Measurements from ENCODE around the gene THOC1.

Gene THOC1

GRCh38 chr18:213966-214365, 53.9 kb downstream of the THOC1 start:
- Histone ChIP-seq H3K4me3 (no peak overlapping the region), H3K4me1 (peaks cover 0 to 7% (median 0%) of the 10 kb centered on the region in 10 experiments; a peak in 3 of 20 replicates), H3K27ac (no peak overlapping the region), H4K20me1 (peaks cover 0 to 8% (median 3%) of the 10 kb centered on the region in 11 experiments; a peak in 5 of 22 replicates), H3K36me3 (peaks cover 94 to 100% (median 99%) of the 10 kb centered on the region in 11 experiments), H3K9me3 (replicated peaks in 1 of 11) (peaks cover 0 to 13% (median 6%) of the 10 kb centered on the region in 11 experiments; a peak in 11 of 22 replicates), H3K4me2 (no peak overlapping the region), H3K27me3 (no peaks in the 10 kb centered on the region), H3K9ac (no peak overlapping the region)
- no peak for TF ChIP-seq Cebpa-rat (IDR thresholded peaks at IDR 0.05)

DNA sequence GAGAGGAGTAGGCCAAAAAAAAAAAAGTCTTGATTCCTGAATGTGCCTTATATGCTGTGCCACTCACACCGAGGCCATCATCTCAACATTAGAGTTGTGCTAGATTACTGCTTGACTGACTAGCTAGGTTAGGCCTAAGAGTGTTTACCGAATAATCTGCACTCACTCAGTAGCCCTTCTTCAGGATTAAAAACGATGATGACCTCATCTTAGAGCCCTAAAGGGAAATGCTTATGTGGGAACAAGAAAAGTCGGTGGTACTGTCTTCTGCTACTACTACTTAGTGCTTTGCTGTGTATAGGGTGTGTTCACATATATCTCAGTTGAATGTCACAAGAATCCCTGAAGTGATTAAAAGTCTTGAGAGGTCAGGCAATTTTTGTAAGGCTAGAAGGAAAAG, 54.3 kb downstream of the THOC1 start:
- Histone ChIP-seq H3K9me3 (replicated peaks in 1 of 11) (peaks cover 0 to 9% (median 4%) of the 10 kb centered on the region in 11 experiments; a peak in 10 of 22 replicates), H3K4me2 (no peak overlapping the region), H3K27ac (no peak overlapping the region), H3K4me1 (peaks cover 0 to 7% (median 0%) of the 10 kb centered on the region in 10 experiments; a peak in 3 of 20 replicates), H3K4me3 (no peak overlapping the region), H3K36me3 (peaks cover 95 to 100% (median 99%) of the 10 kb centered on the region in 11 experiments), H3K27me3 (no peaks in the 10 kb centered on the region), H4K20me1 (peaks cover 0 to 12% (median 3%) of the 10 kb centered on the region in 11 experiments; a peak in 5 of 22 replicates), H3K9ac (no peak overlapping the region)
- no peak for TF ChIP-seq Cebpa-rat (IDR thresholded peaks at IDR 0.05)

DNA sequence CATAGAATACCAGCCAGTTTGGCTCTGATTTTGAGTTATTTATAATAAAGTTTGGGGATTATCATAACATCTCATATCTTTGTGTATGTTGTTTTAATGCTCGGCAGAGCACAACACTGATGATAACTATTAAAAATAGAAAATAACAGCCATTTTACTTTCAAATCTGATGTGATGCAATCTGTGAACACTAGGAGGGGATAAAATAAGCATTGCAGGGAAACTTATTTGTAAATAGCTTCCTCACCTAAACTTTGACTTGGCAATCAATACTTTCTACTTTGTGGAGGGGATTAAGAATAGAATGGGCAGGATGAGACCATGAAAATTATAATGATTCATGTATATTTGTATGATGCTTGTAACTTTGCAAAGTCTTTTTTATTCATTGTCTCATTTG, 55.1 kb downstream of the THOC1 start:
- Histone ChIP-seq H3K36me3 (peaks cover 92 to 99% (median 94%) of the 10 kb centered on the region in 11 experiments), H3K4me1 (peaks cover 0 to 7% (median 0%) of the 10 kb centered on the region in 10 experiments; a peak in 3 of 20 replicates), H3K9me3 (replicated peaks in 1 of 11) (peaks cover 0 to 2% (median 0%) of the 10 kb centered on the region in 11 experiments; a peak in 2 of 22 replicates), H3K4me2 (no peak overlapping the region), H3K9ac (no peak overlapping the region), H3K27ac (no peak overlapping the region), H4K20me1 (peaks cover 0 to 12% (median 3%) of the 10 kb centered on the region in 11 experiments; a peak in 5 of 22 replicates), H3K4me3 (no peak overlapping the region), H3K27me3 (no peaks in the 10 kb centered on the region)
- TF ChIP-seq Cebpa-rat (IDR thresholded peaks at IDR 0.05), result no peak

- Histone ChIP-seq H3K4me1 (peaks cover 0 to 7% (median 0%) of the 10 kb centered on the region in 10 experiments; a peak in 3 of 20 replicates), H3K27me3 (no peaks in the 10 kb centered on the region), H3K9me3 (replicated peaks in 1 of 11) (no peaks in the 10 kb centered on the region), H3K4me2 (no peak overlapping the region), H3K36me3 (peaks cover 89 to 99% (median 94%) of the 10 kb centered on the region in 11 experiments), H3K9ac (no peak overlapping the region), H3K4me3 (no peak overlapping the region), H4K20me1 (peaks cover 0 to 12% (median 3%) of the 10 kb centered on the region in 11 experiments; a peak in 5 of 22 replicates), H3K27ac (no peak overlapping the region)
- no peak for TF ChIP-seq Cebpa-rat (IDR thresholded peaks at IDR 0.05)
Observed at GRCh38 chr18:211582-211981, 56.3 kb downstream of the THOC1 start.

GRCh38 chr18:210733-211132, 57.1 kb downstream of the THOC1 start:
- Histone ChIP-seq H4K20me1 (peaks cover 0 to 12% (median 7%) of the 10 kb centered on the region in 11 experiments; a peak in 5 of 22 replicates), H3K4me3 (no peak overlapping the region), H3K36me3 (peaks cover 89 to 99% (median 94%) of the 10 kb centered on the region in 11 experiments), H3K9ac (no peak overlapping the region), H3K27me3 (no peaks in the 10 kb centered on the region), H3K4me1 (peaks cover 0 to 7% (median 0%) of the 10 kb centered on the region in 10 experiments; a peak in 3 of 20 replicates), H3K27ac (no peak overlapping the region), H3K9me3 (replicated peaks in 1 of 11) (no peaks in the 10 kb centered on the region), H3K4me2 (no peak overlapping the region)
- TF ChIP-seq Cebpa-rat (IDR thresholded peaks at IDR 0.05), result no peak

DNA sequence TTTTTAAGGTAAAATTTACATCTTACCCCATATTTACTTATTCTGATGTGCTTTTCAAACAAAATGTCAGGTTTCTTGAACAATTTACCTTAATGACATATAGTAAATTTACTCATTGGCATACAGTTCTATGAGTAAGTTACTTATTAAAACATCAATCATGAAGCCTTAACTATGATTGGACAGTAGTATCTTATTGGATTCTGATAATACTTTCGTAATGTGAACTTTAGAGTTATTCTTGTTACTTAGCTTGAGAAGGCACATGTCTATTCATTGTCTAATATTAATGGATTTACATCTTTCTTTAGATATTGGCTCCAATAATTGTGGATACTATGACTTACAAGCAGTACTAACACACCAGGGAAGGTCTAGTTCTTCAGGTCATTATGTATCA, 57.8 kb downstream of the THOC1 start:
- Histone ChIP-seq H3K4me1 (peaks cover 0 to 7% (median 0%) of the 10 kb centered on the region in 10 experiments; a peak in 3 of 20 replicates), H3K27me3 (no peaks in the 10 kb centered on the region), H3K9ac (no peak overlapping the region), H3K27ac (no peak overlapping the region), H3K9me3 (replicated peaks in 1 of 11) (no peaks in the 10 kb centered on the region), H3K4me2 (no peak overlapping the region), H3K36me3 (peaks cover 89 to 99% (median 94%) of the 10 kb centered on the region in 11 experiments), H4K20me1 (peaks cover 0 to 12% (median 7%) of the 10 kb centered on the region in 11 experiments; a peak in 4 of 22 replicates), H3K4me3 (no peak overlapping the region)
- no peak for TF ChIP-seq Cebpa-rat (IDR thresholded peaks at IDR 0.05)

GRCh38 chr18:199768-200167, 68.1 kb downstream of the THOC1 start:
- no peak overlapping the region for H3K9ac ChIP-seq
- H3K36me3 ChIP-seq, result peaks cover 88 to 100% (median 97%) of the 10 kb centered on the region in 11 experiments
- no peaks in the 10 kb centered on the region for H3K9me3 ChIP-seq (replicated peaks in 1 of 11)
- no peak overlapping the region for H3K4me3 ChIP-seq
- no peaks in the 10 kb centered on the region for H3K27me3 ChIP-seq
- no peak overlapping the region for H3K4me2 ChIP-seq
- TF ChIP-seq Cebpa-rat (IDR thresholded peaks at IDR 0.05), result no peak
- no peaks in the 10 kb centered on the region for H3K4me1 ChIP-seq
- no peak overlapping the region for H3K27ac ChIP-seq
- H4K20me1 ChIP-seq, result peaks cover 0 to 22% (median 0%) of the 10 kb centered on the region in 11 experiments; a peak in 7 of 22 replicates

- Histone ChIP-seq H3K27ac (no peak overlapping the region), H3K4me1 (no peaks in the 10 kb centered on the region), H3K9ac (no peak overlapping the region), H4K20me1 (peaks cover 0 to 26% (median 0%) of the 10 kb centered on the region in 11 experiments; a peak in 7 of 22 replicates), H3K36me3 (peaks cover 82 to 100% (median 97%) of the 10 kb centered on the region in 11 experiments), H3K27me3 (no peaks in the 10 kb centered on the region), H3K4me2 (no peak overlapping the region), H3K4me3 (no peak overlapping the region), H3K9me3 (replicated peaks in 1 of 11) (no peaks in the 10 kb centered on the region)
- TF ChIP-seq Cebpa-rat (IDR thresholded peaks at IDR 0.05), result no peak
Observed at GRCh38 chr18:199214-199613, 68.6 kb downstream of the THOC1 start.

DNA sequence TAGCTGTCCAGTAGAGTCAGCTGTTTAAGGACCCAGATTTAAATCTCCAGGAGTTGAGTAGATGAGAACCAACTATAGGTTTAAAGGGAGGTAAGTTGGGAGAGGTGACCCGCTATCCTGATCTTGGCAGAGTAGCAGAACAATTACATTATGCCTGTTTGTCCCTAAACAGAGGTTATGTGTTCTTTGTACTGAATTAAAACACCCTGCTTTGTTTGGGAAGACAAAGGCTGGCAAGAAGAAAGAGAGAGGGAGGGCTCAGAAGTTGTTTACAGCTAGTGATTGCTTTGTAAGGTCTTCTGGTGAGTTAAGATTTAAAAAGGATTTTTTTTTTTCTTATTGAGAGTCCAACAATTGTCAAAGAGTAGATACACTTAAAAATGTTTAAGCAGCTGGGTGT, 72.2 kb downstream of the THOC1 start:
- H3K36me3 ChIP-seq, result peaks cover 59 to 100% (median 81%) of the 10 kb centered on the region in 11 experiments
- H3K9me3 ChIP-seq (replicated peaks in 1 of 11), result no peaks in the 10 kb centered on the region
- no peak overlapping the region for H3K4me3 ChIP-seq
- H3K27ac ChIP-seq, result no peak overlapping the region
- no peak overlapping the region for H3K4me2 ChIP-seq
- H4K20me1 ChIP-seq, result peaks cover 0 to 50% (median 10%) of the 10 kb centered on the region in 11 experiments; a peak in 15 of 22 replicates
- no peaks in the 10 kb centered on the region for H3K27me3 ChIP-seq
- H3K4me1 ChIP-seq, result peaks cover 0 to 11% (median 0%) of the 10 kb centered on the region in 10 experiments; a peak in 5 of 20 replicates
- no peak for TF ChIP-seq Cebpa-rat (IDR thresholded peaks at IDR 0.05)
- H3K9ac ChIP-seq, result no peak overlapping the region

All from BLaER1 treated with 17β-estradiol and CSF1 and Interleukin-3, amounts not matched to agents 10 nM and 100 nM (cell line).